Liver (tissue), 9 donors: ENCODE data around the gene GATA5. TPM values are rescaled to one million over a fixed set of nuclear protein-coding genes. Genes with fewer than 3 reads are reported as not detected.

Experiments
- DNase-seq: peaks from one replicate; pipeline ENCODE4 v3.0.0-alpha.2; 2017; ENCODE audit warnings: low spot score
- H3K27ac ChIP-seq, 2 donors: one replicate each; pipeline ENCODE4 v1.7.0; 2013; ENCODE audit warnings: inconsistent platforms in 2 of 2, low read length in 2 of 2, control low read depth in 1 of 2, low read depth in 1 of 2, mild to moderate bottlenecking in 1 of 2
- H3K27me3 ChIP-seq, 4 donors: one replicate each; pipeline versions ENCODE4 v1.6.1 to v1.7.0; 2013; ENCODE audit warnings: low read length in 3 of 4, inconsistent platforms in 1 of 4, mild to moderate bottlenecking in 1 of 4, moderate library complexity in 1 of 4; ENCODE audit not compliant: control insufficient read depth in 4 of 4, insufficient read depth in 4 of 4
- H3K36me3 ChIP-seq, 4 donors: one replicate each; pipeline versions ENCODE4 v1.6.1 to v1.7.0; 2013; ENCODE audit warnings: low read length in 3 of 4, mild to moderate bottlenecking in 3 of 4, low read depth in 1 of 4, moderate library complexity in 1 of 4; ENCODE audit not compliant: control insufficient read depth in 4 of 4, insufficient read depth in 3 of 4
- H3K4me1 ChIP-seq, 4 donors: one replicate each; pipeline versions ENCODE4 v1.6.1 to v1.7.0; 2013; ENCODE audit warnings: low read length in 3 of 4, mild to moderate bottlenecking in 3 of 4, moderate library complexity in 1 of 4; ENCODE audit not compliant: control insufficient read depth in 4 of 4, insufficient read depth in 4 of 4
- H3K4me3 ChIP-seq, 3 donors: one replicate each; pipeline versions ENCODE4 v1.6.1 to v1.7.0; 2013; ENCODE audit warnings: low read length in 3 of 3, control low read depth in 1 of 3, low read depth in 1 of 3, mild to moderate bottlenecking in 1 of 3
- H3K9ac ChIP-seq, 2 donors: one replicate each; pipeline ENCODE4 v1.7.0; 2013; ENCODE audit warnings: low read length in 2 of 2, mild to moderate bottlenecking in 2 of 2, moderate library complexity in 2 of 2, control low read depth in 1 of 2, low read depth in 1 of 2
- H3K9me3 ChIP-seq, 4 donors: one replicate each; pipeline versions ENCODE4 v1.6.1 to v1.7.0; 2013; ENCODE audit warnings: low read length in 3 of 4; ENCODE audit not compliant: control insufficient read depth in 4 of 4
- ATF3 ChIP-seq: IDR thresholded peaks from 2 replicates; pipeline ENCODE4 v1.6.1; 2016; ENCODE audit warnings: antibody characterized with exemption
- CTCF ChIP-seq: fragments of 150-350 bp; IDR thresholded peaks from 2 replicates; pipeline ENCODE4 v1.5.1; 2017; ENCODE audit warnings: improper control_type of control experiment, low read depth, low read length; ENCODE audit not compliant: missing input control
- EGR1 ChIP-seq, 2 donors: IDR thresholded peaks; 2 replicates each; pipeline ENCODE4 v1.6.1; 2016 to 2018; ENCODE audit warnings: antibody characterized with exemption in 2 of 2, low read depth in 2 of 2
- FOXA1 ChIP-seq: IDR thresholded peaks from 2 replicates; pipeline ENCODE4 v1.6.1; 2016; ENCODE audit warnings: antibody characterized with exemption
- FOXA2 ChIP-seq: IDR thresholded peaks from 2 replicates; pipeline ENCODE4 v1.6.1; 2016; ENCODE audit warnings: antibody characterized with exemption
- GABPA ChIP-seq, 2 donors: IDR thresholded peaks in 1 of 2; conservative IDR thresholded peaks in 1 of 2; 2 replicates each; pipeline ENCODE4 v1.6.1; 2016; ENCODE audit warnings: antibody characterized with exemption in 2 of 2, mild to moderate bottlenecking in 1 of 2, moderate library complexity in 1 of 2
- HNF4A ChIP-seq, 2 donors: conservative IDR thresholded peaks; 2 replicates each; pipeline ENCODE4 v1.6.1; 2016; ENCODE audit warnings: antibody characterized with exemption in 2 of 2, mild to moderate bottlenecking in 2 of 2
- HNF4G ChIP-seq: IDR thresholded peaks from 2 replicates; pipeline ENCODE4 v1.6.1; 2016; ENCODE audit warnings: antibody characterized with exemption
- JUND ChIP-seq, 2 donors: IDR thresholded peaks; 2 replicates each; pipeline ENCODE4 v1.6.1; 2016; ENCODE audit warnings: antibody characterized with exemption in 2 of 2
- NR2F2 ChIP-seq: IDR thresholded peaks from 2 replicates; pipeline ENCODE4 v1.6.1; 2016; ENCODE audit warnings: antibody characterized with exemption
- RAD21 ChIP-seq, 2 donors: IDR thresholded peaks; 2 replicates each; pipeline ENCODE4 v1.6.1; 2016; ENCODE audit warnings: antibody characterized with exemption in 2 of 2, mild to moderate bottlenecking in 2 of 2
- RXRA ChIP-seq, 2 donors: IDR thresholded peaks; 2 replicates each; pipeline ENCODE4 v1.6.1; 2017 to 2018; ENCODE audit warnings: antibody characterized with exemption in 2 of 2, mild to moderate bottlenecking in 1 of 2
- SP1 ChIP-seq: IDR thresholded peaks from 2 replicates; pipeline ENCODE4 v1.6.1; 2018; ENCODE audit warnings: antibody characterized with exemption, mild to moderate bottlenecking
- TAF1 ChIP-seq: conservative IDR thresholded peaks from 2 replicates; pipeline ENCODE4 v1.6.1; 2016; ENCODE audit warnings: antibody characterized with exemption, mild to moderate bottlenecking
- YY1 ChIP-seq: IDR thresholded peaks from 2 replicates; pipeline ENCODE4 v1.6.1; 2016; ENCODE audit warnings: antibody characterized with exemption, mild to moderate bottlenecking
- WGBS: extraction: QIAGEN DNeasy Blood & Tissue Kit; methylation state at CpG from one replicate; pipeline ENCODE4 v1.1.7; 2013; 5-methylcytosine and 5-hydroxymethylcytosine counted together
- polyA plus RNA-seq, 2 donors: library from polyadenylated mRNA; stranded (reverse) in 1 of 2; unstranded in 1 of 2; fragments of 200-250 nt in 1 of 2; fragments of >200 nt in 1 of 2; fragmentation: Nextera tagmentation in 1 of 2; extraction: Ambion mirVana in 1 of 2; gene quantifications; one replicate each; pipeline versions ENCODE4 v1.2.1 to v1.2.3, GENCODE V29; 2013 to 2015
- total RNA-seq, 2 donors: library from RNA; depleted of rRNA; stranded (reverse); fragments of >200 nt; gene quantifications; one replicate each; pipeline ENCODE4 v1.2.3, GENCODE V29; 2014
- TF ChIP-seq, protein P1 (sequence below): IDR thresholded peaks from 2 replicates; pipeline ENCODE4 v1.6.1; 2016; ENCODE audit warnings: antibody characterized with exemption
- TF ChIP-seq, protein P2 (sequence below): IDR thresholded peaks from 2 replicates; pipeline ENCODE4 v1.6.1; 2016; ENCODE audit warnings: antibody characterized with exemption
- TF ChIP-seq, protein P3 (sequence below): IDR thresholded peaks from 2 replicates; pipeline ENCODE4 v1.6.1; 2016; ENCODE audit warnings: antibody characterized with exemption, mild to moderate bottlenecking
- donor health status: healthy.
- donor health status: healthy.
- donor health status: healthy.
- donor health status: healthy.
- donor health status: healthy.

GATA5 gene
- total and polyA plus RNA-seq, 4 donors, result 0.25 to 6.1 (median 0.34) TPM

DNA sequence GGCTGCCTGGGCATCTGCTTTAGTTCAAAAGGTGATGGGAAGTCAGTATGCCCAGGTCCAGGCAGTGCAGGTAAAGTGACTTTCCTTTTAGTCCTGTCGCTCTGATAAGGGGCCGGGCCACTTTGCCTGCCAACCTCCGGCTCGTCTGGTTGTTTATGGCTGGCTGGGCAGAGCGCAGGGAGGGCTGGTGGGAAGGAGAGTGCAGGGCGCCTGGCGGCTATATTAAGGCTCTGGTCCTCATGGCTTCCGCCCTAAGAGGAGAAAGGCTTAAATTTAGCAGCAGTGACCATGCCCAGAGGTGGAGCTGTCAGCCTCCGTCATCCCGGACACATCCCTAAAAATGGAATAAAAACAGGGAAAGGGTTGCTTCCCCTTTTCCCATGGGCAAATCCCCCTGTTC, 14.6 kb downstream of the GATA5 start:
- TF ChIP-seq, protein P1, sequence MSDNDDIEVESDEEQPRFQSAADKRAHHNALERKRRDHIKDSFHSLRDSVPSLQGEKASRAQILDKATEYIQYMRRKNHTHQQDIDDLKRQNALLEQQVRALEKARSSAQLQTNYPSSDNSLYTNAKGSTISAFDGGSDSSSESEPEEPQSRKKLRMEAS, result no peak
- H3K27ac ChIP-seq, result no peak overlapping the region
- no peak for DNase-seq
- H3K9ac ChIP-seq, result no peak overlapping the region
- no peaks in the 10 kb centered on the region for H3K4me1 ChIP-seq
- H3K4me3 ChIP-seq, result no peak overlapping the region
- no peaks in the 10 kb centered on the region for H3K36me3 ChIP-seq
- peaks cover 0 to 4% (median 0%) of the 10 kb centered on the region in 4 donors for H3K27me3 ChIP-seq
- no peaks in the 10 kb centered on the region for H3K9me3 ChIP-seq
- 64% methylated on average over 10 of the region's 10 CpGs for WGBS

- H3K27me3 ChIP-seq, result peaks cover 0 to 4% (median 0%) of the 10 kb centered on the region in 4 donors
- H3K4me1 ChIP-seq, result no peaks in the 10 kb centered on the region
- 79% methylated on average over 15 of the region's 15 CpGs for WGBS
Measured at GRCh38 chr20:62460678-62461077, 15.1 kb downstream of the GATA5 start.

More at GRCh38 chr20:62460678-62461077, 15.1 kb downstream of the GATA5 start:
- no peak for DNase-seq
- no peak overlapping the region for H3K9ac ChIP-seq
- no peak overlapping the region for H3K4me3 ChIP-seq
- no peak for TF ChIP-seq FOXA2
- TF ChIP-seq RAD21 (IDR thresholded peaks at IDR 0.05), result no peak
- TF ChIP-seq GABPA (IDR thresholded peaks at IDR 0.05 in 1 of 2, conservative IDR thresholded peaks at IDR 0.05 in 1 of 2), result no peak
- TF ChIP-seq, protein P2, sequence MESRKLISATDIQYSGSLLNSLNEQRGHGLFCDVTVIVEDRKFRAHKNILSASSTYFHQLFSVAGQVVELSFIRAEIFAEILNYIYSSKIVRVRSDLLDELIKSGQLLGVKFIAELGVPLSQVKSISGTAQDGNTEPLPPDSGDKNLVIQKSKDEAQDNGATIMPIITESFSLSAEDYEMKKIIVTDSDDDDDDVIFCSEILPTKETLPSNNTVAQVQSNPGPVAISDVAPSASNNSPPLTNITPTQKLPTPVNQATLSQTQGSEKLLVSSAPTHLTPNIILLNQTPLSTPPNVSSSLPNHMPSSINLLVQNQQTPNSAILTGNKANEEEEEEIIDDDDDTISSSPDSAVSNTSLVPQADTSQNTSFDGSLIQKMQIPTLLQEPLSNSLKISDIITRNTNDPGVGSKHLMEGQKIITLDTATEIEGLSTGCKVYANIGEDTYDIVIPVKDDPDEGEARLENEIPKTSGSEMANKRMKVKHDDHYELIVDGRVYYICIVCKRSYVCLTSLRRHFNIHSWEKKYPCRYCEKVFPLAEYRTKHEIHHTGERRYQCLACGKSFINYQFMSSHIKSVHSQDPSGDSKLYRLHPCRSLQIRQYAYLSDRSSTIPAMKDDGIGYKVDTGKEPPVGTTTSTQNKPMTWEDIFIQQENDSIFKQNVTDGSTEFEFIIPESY, result no peak
- no peak for TF ChIP-seq CTCF
- TF ChIP-seq YY1, result no peak
- no peak for TF ChIP-seq JUND (IDR thresholded peaks at IDR 0.05)
- no peak for TF ChIP-seq HNF4A (conservative IDR thresholded peaks at IDR 0.05)
- no peak for TF ChIP-seq NR2F2
- TF ChIP-seq HNF4G, result no peak
- TF ChIP-seq SP1, result no peak
- TF ChIP-seq ATF3, result no peak
- TF ChIP-seq, protein P1, result no peak
- no peak for TF ChIP-seq TAF1
- TF ChIP-seq RXRA (IDR thresholded peaks at IDR 0.05), result no peak
- no peak for TF ChIP-seq FOXA1
- TF ChIP-seq, protein P3, sequence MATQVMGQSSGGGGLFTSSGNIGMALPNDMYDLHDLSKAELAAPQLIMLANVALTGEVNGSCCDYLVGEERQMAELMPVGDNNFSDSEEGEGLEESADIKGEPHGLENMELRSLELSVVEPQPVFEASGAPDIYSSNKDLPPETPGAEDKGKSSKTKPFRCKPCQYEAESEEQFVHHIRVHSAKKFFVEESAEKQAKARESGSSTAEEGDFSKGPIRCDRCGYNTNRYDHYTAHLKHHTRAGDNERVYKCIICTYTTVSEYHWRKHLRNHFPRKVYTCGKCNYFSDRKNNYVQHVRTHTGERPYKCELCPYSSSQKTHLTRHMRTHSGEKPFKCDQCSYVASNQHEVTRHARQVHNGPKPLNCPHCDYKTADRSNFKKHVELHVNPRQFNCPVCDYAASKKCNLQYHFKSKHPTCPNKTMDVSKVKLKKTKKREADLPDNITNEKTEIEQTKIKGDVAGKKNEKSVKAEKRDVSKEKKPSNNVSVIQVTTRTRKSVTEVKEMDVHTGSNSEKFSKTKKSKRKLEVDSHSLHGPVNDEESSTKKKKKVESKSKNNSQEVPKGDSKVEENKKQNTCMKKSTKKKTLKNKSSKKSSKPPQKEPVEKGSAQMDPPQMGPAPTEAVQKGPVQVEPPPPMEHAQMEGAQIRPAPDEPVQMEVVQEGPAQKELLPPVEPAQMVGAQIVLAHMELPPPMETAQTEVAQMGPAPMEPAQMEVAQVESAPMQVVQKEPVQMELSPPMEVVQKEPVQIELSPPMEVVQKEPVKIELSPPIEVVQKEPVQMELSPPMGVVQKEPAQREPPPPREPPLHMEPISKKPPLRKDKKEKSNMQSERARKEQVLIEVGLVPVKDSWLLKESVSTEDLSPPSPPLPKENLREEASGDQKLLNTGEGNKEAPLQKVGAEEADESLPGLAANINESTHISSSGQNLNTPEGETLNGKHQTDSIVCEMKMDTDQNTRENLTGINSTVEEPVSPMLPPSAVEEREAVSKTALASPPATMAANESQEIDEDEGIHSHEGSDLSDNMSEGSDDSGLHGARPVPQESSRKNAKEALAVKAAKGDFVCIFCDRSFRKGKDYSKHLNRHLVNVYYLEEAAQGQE, result no peak
- no peak for TF ChIP-seq EGR1 (IDR thresholded peaks at IDR 0.05; ENCODE audit: low read depth in 2 of 2)
- H3K9me3 ChIP-seq, result no peaks in the 10 kb centered on the region
- no peaks in the 10 kb centered on the region for H3K36me3 ChIP-seq
- H3K27ac ChIP-seq, result no peak overlapping the region
